IMR-90 (cell line): ENCODE data around the gene CNTN4. TPM values are rescaled to one million over a fixed set of nuclear protein-coding genes. Genes with fewer than 3 reads are reported as not detected.

Source experiments
- ATAC-seq: fragments of 200-7000 bp; cut with Tn5 transposase; 2 replicates; pipeline ENCODE4 v1.9.1; 2020; ENCODE audit warnings: low read depth, mild to moderate bottlenecking, moderate library complexity
- BruUV-seq: library from RNA; stranded (reverse); fragments of 400-500 nt; replicated peaks from 2 replicates; lab custom pipeline; 2021; lab: Mats Ljungman, UMichigan
- CTCF ChIA-PET: fragments of 300-600 bp; formaldehyde crosslinking; extraction: SDS; loops from one replicate; lab custom pipeline; 2021; ENCODE audit warnings: antibody characterized with exemption; lab: Yijun Ruan, JAX
- POLR2A ChIA-PET: fragments of 300-600 bp; sonication (Branson Sonifier 250); formaldehyde crosslinking; loops from one replicate; lab custom pipeline; 2022; ENCODE audit warnings: antibody characterized with exemption; ENCODE audit not compliant: unreplicated experiment; lab: Charles Lee
- DNase-seq: peaks from one replicate; pipeline ENCODE4 v3.0.0; 2013
- H2AFZ ChIP-seq: replicated peaks from 2 replicates; pipeline ENCODE3; 2013; ENCODE audit warnings: low read length, mild to moderate bottlenecking; ENCODE audit not compliant: poor library complexity
- H2AK5ac ChIP-seq: 2 replicates; pipeline ENCODE4 v1.6.1; 2013; ENCODE audit warnings: low read depth, low read length, inconsistent platforms
- H2AK9ac ChIP-seq: replicated peaks from 2 replicates; pipeline ENCODE3; 2013; ENCODE audit warnings: mild to moderate bottlenecking, low read depth, low read length, moderate library complexity; ENCODE audit not compliant: poor library complexity
- H2BK120ac ChIP-seq: 2 replicates; pipeline ENCODE4 v1.6.1; 2013; ENCODE audit warnings: low read depth, low read length, inconsistent platforms
- H2BK15ac ChIP-seq: 3 replicates; pipeline ENCODE4 v1.6.1; 2013; ENCODE audit warnings: low read depth, low read length, inconsistent platforms
- H2BK20ac ChIP-seq: 2 replicates; pipeline ENCODE4 v1.6.1; 2013; ENCODE audit warnings: low read depth, mild to moderate bottlenecking, inconsistent platforms, low read length, moderate library complexity
- H2BK5ac ChIP-seq: 2 replicates; pipeline ENCODE4 v1.6.1; 2013; ENCODE audit warnings: mild to moderate bottlenecking, low read depth, low read length, inconsistent platforms; ENCODE audit not compliant: poor library complexity, severe bottlenecking
- H3K14ac ChIP-seq: replicated peaks from 2 replicates; pipeline ENCODE4 v1.6.1; 2013; ENCODE audit warnings: low read depth, low read length, inconsistent platforms
- H3K18ac ChIP-seq: 2 replicates; pipeline ENCODE4 v1.6.1; 2013; ENCODE audit warnings: low read depth, low read length, control low read depth
- H3K23ac ChIP-seq: 2 replicates; pipeline ENCODE4 v1.6.1; 2013; ENCODE audit warnings: low read depth, low read length, inconsistent platforms
- H3K27ac ChIP-seq: 2 replicates; pipeline ENCODE4 v1.5.1; 2013; ENCODE audit warnings: mild to moderate bottlenecking, control low read depth, low read length; ENCODE audit not compliant: insufficient read depth
- H3K27me3 ChIP-seq: 2 replicates; pipeline ENCODE4 v1.6.1; 2013; ENCODE audit warnings: low read length; ENCODE audit not compliant: control insufficient read depth, insufficient read depth
- H3K36me3 ChIP-seq: 2 replicates; pipeline ENCODE4 v1.6.1; 2013; ENCODE audit warnings: low read length, mixed read lengths; ENCODE audit not compliant: control insufficient read depth, insufficient read depth
- H3K4ac ChIP-seq: 2 replicates; pipeline ENCODE4 v1.6.1; 2013; ENCODE audit warnings: low read depth, low read length, inconsistent platforms
- H3K4me1 ChIP-seq: 2 replicates; pipeline ENCODE4 v1.6.1; 2013; ENCODE audit warnings: low read length, mixed read lengths; ENCODE audit not compliant: control insufficient read depth, insufficient read depth
- H3K4me2 ChIP-seq: 2 replicates; pipeline ENCODE4 v1.6.1; 2013; ENCODE audit warnings: low read depth, mild to moderate bottlenecking, control low read depth, low read length, moderate library complexity
- H3K4me3 ChIP-seq: 2 replicates; pipeline ENCODE4 v1.5.1; 2013; ENCODE audit warnings: low read depth, mild to moderate bottlenecking, control low read depth, low read length, moderate library complexity; ENCODE audit not compliant: insufficient read depth
- H3K56ac ChIP-seq: 2 replicates; pipeline ENCODE4 v1.6.1; 2013; ENCODE audit warnings: low read length, inconsistent platforms; ENCODE audit not compliant: insufficient read depth; ENCODE audit errors: extremely low read depth
- H3K79me1 ChIP-seq, 2 experiments: 2 replicates each; pipeline ENCODE4 v1.6.1; 2013; ENCODE audit warnings: low read length in 2 of 2, inconsistent platforms in 1 of 2, low read depth in 1 of 2
- H3K9ac ChIP-seq: 2 replicates; pipeline ENCODE4 v1.6.1; 2013; ENCODE audit warnings: low read depth, low read length, control low read depth
- H3K9me1 ChIP-seq: 2 replicates; pipeline ENCODE4 v1.6.1; 2013; ENCODE audit warnings: low read length, inconsistent platforms; ENCODE audit not compliant: insufficient read depth
- H3K9me3 ChIP-seq: 2 replicates; pipeline ENCODE4 v1.6.1; 2013; ENCODE audit warnings: low read length; ENCODE audit not compliant: control insufficient read depth, insufficient read depth
- H4K20me1 ChIP-seq: 2 replicates; pipeline ENCODE4 v1.6.1; 2013; ENCODE audit warnings: low read length, inconsistent platforms; ENCODE audit not compliant: insufficient read depth
- H4K5ac ChIP-seq: 2 replicates; pipeline ENCODE4 v1.6.1; 2013; ENCODE audit warnings: mild to moderate bottlenecking, low read depth, low read length, control low read depth
- H4K8ac ChIP-seq, 2 experiments: 2 replicates each; pipeline ENCODE4 v1.6.1; 2013; ENCODE audit warnings: low read depth in 2 of 2, low read length in 2 of 2, control low read depth in 1 of 2, inconsistent platforms in 1 of 2
- H4K91ac ChIP-seq: 2 replicates; pipeline ENCODE4 v1.6.1; 2013; ENCODE audit warnings: low read depth, low read length, inconsistent platforms; ENCODE audit not compliant: insufficient read depth
- BHLHE40 ChIP-seq: fragments of 150-350 bp; IDR thresholded peaks from 2 replicates; pipeline ENCODE4 v1.6.1; 2016; ENCODE audit warnings: mild to moderate bottlenecking, low read depth, low read length
- CEBPB ChIP-seq: IDR thresholded peaks from 2 replicates; pipeline ENCODE4 v1.6.1; 2012; ENCODE audit warnings: low read depth, low read length, improper control_type of control experiment
- CHD1 ChIP-seq: IDR thresholded peaks from 2 replicates; pipeline ENCODE4 v1.6.1; 2012; ENCODE audit warnings: low read depth, low read length, improper control_type of control experiment
- CTCF ChIP-seq: conservative IDR thresholded peaks from 2 replicates; pipeline ENCODE4 v1.5.1; 2012; ENCODE audit warnings: mild to moderate bottlenecking, low read depth, low read length, improper control_type of control experiment
- ELK1 ChIP-seq: fragments of 150-350 bp; IDR thresholded peaks from 2 replicates; pipeline ENCODE4 v1.6.1; 2016; ENCODE audit warnings: low read depth, mild to moderate bottlenecking, low read length, moderate library complexity, borderline replicate concordance
- FOS ChIP-seq: fragments of 150-350 bp; IDR thresholded peaks from 2 replicates; pipeline ENCODE4 v1.6.1; 2016; ENCODE audit warnings: low read depth, low read length
- MAFK ChIP-seq: IDR thresholded peaks from 2 replicates; pipeline ENCODE4 v1.6.1; 2012; ENCODE audit warnings: low read depth, low read length, improper control_type of control experiment
- MAZ ChIP-seq: IDR thresholded peaks from 2 replicates; pipeline ENCODE4 v1.6.1; 2012; ENCODE audit warnings: low read depth, mild to moderate bottlenecking, low read length, improper control_type of control experiment, moderate library complexity, borderline replicate concordance
- MXI1 ChIP-seq: IDR thresholded peaks from 2 replicates; pipeline ENCODE4 v1.6.1; 2012; ENCODE audit warnings: low read depth, mild to moderate bottlenecking, low read length, moderate library complexity, borderline replicate concordance
- NFE2L2 ChIP-seq: fragments of 150-350 bp; IDR thresholded peaks from 2 replicates; pipeline ENCODE4 v1.6.1; 2016; ENCODE audit warnings: low read depth, mild to moderate bottlenecking, low read length
- POLR2A ChIP-seq: IDR thresholded peaks from 2 replicates; pipeline ENCODE4 v1.6.1; 2012; ENCODE audit warnings: mild to moderate bottlenecking, low read depth, low read length
- RAD21 ChIP-seq: IDR thresholded peaks from 2 replicates; pipeline ENCODE4 v1.6.1; 2012; ENCODE audit warnings: low read length, improper control_type of control experiment
- RCOR1 ChIP-seq: IDR thresholded peaks from 2 replicates; pipeline ENCODE4 v1.6.1; 2012; ENCODE audit warnings: mild to moderate bottlenecking, low read length, improper control_type of control experiment; ENCODE audit not compliant: insufficient replicate concordance
- RFX5 ChIP-seq: IDR thresholded peaks from 2 replicates; pipeline ENCODE4 v1.8.0; 2012; ENCODE audit warnings: low read depth, mild to moderate bottlenecking, low read length, moderate library complexity
- SMC3 ChIP-seq: fragments of 150-350 bp; IDR thresholded peaks from 2 replicates; pipeline ENCODE4 v1.6.1; 2016; ENCODE audit warnings: low read depth, mild to moderate bottlenecking, antibody characterized with exemption, low read length, moderate library complexity
- USF2 ChIP-seq: fragments of 150-350 bp; IDR thresholded peaks from 2 replicates; pipeline ENCODE4 v1.6.1; 2017; ENCODE audit warnings: mild to moderate bottlenecking, antibody characterized with exemption, low read length, low read depth
- WGBS, 2 experiments: methylation state at CpG; one replicate each; pipeline versions ENCODE4 v1.1.5 to v1.1.7; 2013; ENCODE audit warnings: missing lambda C conversion rate in 2 of 2; ENCODE audit not compliant: insufficient read length in 1 of 2; ENCODE audit errors: extremely low coverage in 2 of 2; 5-methylcytosine and 5-hydroxymethylcytosine counted together
- dilution Hi-C: fragments of 300-500 bp; cut with HindIII; formaldehyde crosslinking; loops from one replicate; pipeline ENCODE4 v1.14.3; 2018; ENCODE audit warnings: low sequenced_read_pairs; ENCODE audit not compliant: unreplicated experiment
- in situ Hi-C: fragments of 300-500 bp; cut with MboI; formaldehyde crosslinking; loops from 3 replicates; pipeline ENCODE4 v1.14.3; 2019; ENCODE audit warnings: low sequenced_read_pairs, inconsistent platforms, mixed read lengths
- intact Hi-C: fragments of 100-400 bp; cut with micrococcal nuclease; formaldehyde crosslinking; loops from 2 replicates; pipeline ENCODE4 v1.10.0; 2022
- polyA plus RNA-seq, 3 experiments: library from polyadenylated mRNA; depleted of rRNA; stranded (reverse); fragments of >200 nt; gene quantifications; 2 replicates each; pipeline ENCODE4 v1.2.3, GENCODE V29; 2012; ENCODE audit warnings: low replicate concordance in 1 of 3
- total RNA-seq: library from RNA; depleted of rRNA; stranded (reverse); fragments of >200 nt; gene quantifications from 2 replicates; pipeline ENCODE4 v1.2.3, GENCODE V29; 2012

The CNTN4 gene
- total and polyA plus RNA-seq, 2 of the 4 experiments (the other 2 are of a cell fraction) = under 0.01 TPM; not detected in 1

- H3K27ac ChIP-seq = no peak overlapping the region
- H2BK15ac ChIP-seq = no peak overlapping the region
- no peaks in the 10 kb centered on the region for H3K27me3 ChIP-seq
- H4K5ac ChIP-seq = no peak overlapping the region
- no peak overlapping the region for H2AFZ ChIP-seq
- BruUV-seq = no TSS peak
- H3K9ac ChIP-seq = no peak overlapping the region
- no peak overlapping the region for H2BK120ac ChIP-seq
- no peaks in the 10 kb centered on the region for H3K9me1 ChIP-seq
- no peak overlapping the region for H3K4me2 ChIP-seq
- H2AK5ac ChIP-seq = no peak overlapping the region
- no peak overlapping the region for H4K8ac ChIP-seq
- H3K79me1 ChIP-seq = no peaks in the 10 kb centered on the region
- H2BK5ac ChIP-seq = no peak overlapping the region
- H4K20me1 ChIP-seq = no peaks in the 10 kb centered on the region
- ChIA-PET POLR2A (no interaction called here), CTCF (no interaction called here)
- H4K91ac ChIP-seq = no peak overlapping the region
- intact Hi-C loops = no loop called here
- H3K4ac ChIP-seq = no peak overlapping the region
- no peak overlapping the region for H3K18ac ChIP-seq
- H3K4me1 ChIP-seq = no peaks in the 10 kb centered on the region
- no peaks in the 10 kb centered on the region for H3K36me3 ChIP-seq
- ATAC-seq (no peak), DNase-seq (no peak)
- in situ Hi-C loops = no loop called here
- WGBS, 2 experiments = 89% methylated on average over 5 of the region's 21 CpGs; no CpG with 5 or more reads in 1 of the 2 experiments
- H3K23ac ChIP-seq = no peak overlapping the region
- TF ChIP-seq MXI1 (no peak), MAZ (no peak), FOS (no peak), USF2 (no peak), CHD1 (no peak), RFX5 (no peak), MAFK (no peak), RAD21 (no peak), POLR2A (no peak), NFE2L2 (no peak), ELK1 (no peak), CEBPB (no peak), BHLHE40 (no peak), RCOR1 (no peak), SMC3 (no peak), CTCF (no peak)
- no peak overlapping the region for H3K4me3 ChIP-seq
- H3K56ac ChIP-seq = no peak overlapping the region
- peaks cover 5% of the 10 kb centered on the region for H3K9me3 ChIP-seq
- H2BK20ac ChIP-seq = no peak overlapping the region
- no peak overlapping the region for H2AK9ac ChIP-seq
- dilution Hi-C loops = no loop called here
- no peak overlapping the region for H3K14ac ChIP-seq
Observed at GRCh38 chr3:2485027-2485375, 386.3 kb downstream of the CNTN4 start.
